SK-N-SH (cell line): ENCODE results near the gene VAMP3.
A peak's percentile ranks its signal among the peaks of the same experiment; 100 is the strongest.

Source experiments
- CHD2 ChIP-seq: fragments of 150-350 bp; IDR thresholded peaks from 2 replicates; pipeline ENCODE4 v1.6.1; 2018; ENCODE audit warnings: low read length; ENCODE audit not compliant: partially characterized antibody
- EP300 ChIP-seq, 2 experiments: IDR thresholded peaks; 2 replicates each; pipeline versions ENCODE4 v1.4.0 to v1.6.1; 2012; ENCODE audit warnings: borderline replicate concordance in 1 of 2, low read depth in 1 of 2, low read length in 1 of 2
- FOSL2 ChIP-seq: IDR thresholded peaks from 2 replicates; pipeline ENCODE4 v1.4.0; 2012; ENCODE audit warnings: low read depth, mild to moderate bottlenecking, moderate library complexity, borderline replicate concordance
- FOXM1 ChIP-seq: IDR thresholded peaks from 2 replicates; pipeline ENCODE4 v1.4.0; 2012; ENCODE audit warnings: low read depth, mild to moderate bottlenecking
- GATA2 ChIP-seq: sonication (generic); formaldehyde crosslinking; IDR thresholded peaks from 2 replicates; pipeline ENCODE4 v1.5.0; 2020; ENCODE audit warnings: mild to moderate bottlenecking, missing genetic modification reagents
- NFIC ChIP-seq: IDR thresholded peaks from 2 replicates; pipeline ENCODE4 v1.4.0; 2012; ENCODE audit warnings: borderline replicate concordance
- POLR2AphosphoS5 ChIP-seq: IDR thresholded peaks from 2 replicates; pipeline ENCODE4 v1.6.1; 2012; ENCODE audit warnings: low read depth, low read length
- RFX5 ChIP-seq: IDR thresholded peaks from 2 replicates; pipeline ENCODE4 v1.6.1; 2012; ENCODE audit warnings: mild to moderate bottlenecking, improper control_type of control experiment, low read length
- SIN3A ChIP-seq: IDR thresholded peaks from 2 replicates; pipeline ENCODE4 v1.6.1; 2012; ENCODE audit warnings: low read depth, mild to moderate bottlenecking, low read length, moderate library complexity, borderline replicate concordance
- SMC3 ChIP-seq: IDR thresholded peaks from 2 replicates; pipeline ENCODE4 v1.6.1; 2012; ENCODE audit warnings: low read depth, low read length, improper control_type of control experiment
- TF ChIP-seq, protein P1 (sequence below): fragments of 200-600 bp; sonication (generic); IDR thresholded peaks from 2 replicates; pipeline ENCODE4 v1.6.1; 2017; ENCODE audit warnings: antibody characterized with exemption, mild to moderate bottlenecking, moderate library complexity
- TF ChIP-seq, protein P2 (sequence below): IDR thresholded peaks from 2 replicates; pipeline ENCODE4; 2012
- TF ChIP-seq, protein P3 (sequence below): IDR thresholded peaks from 2 replicates; pipeline ENCODE4 v1.4.0; 2012; ENCODE audit warnings: low read depth, borderline replicate concordance

DNA sequence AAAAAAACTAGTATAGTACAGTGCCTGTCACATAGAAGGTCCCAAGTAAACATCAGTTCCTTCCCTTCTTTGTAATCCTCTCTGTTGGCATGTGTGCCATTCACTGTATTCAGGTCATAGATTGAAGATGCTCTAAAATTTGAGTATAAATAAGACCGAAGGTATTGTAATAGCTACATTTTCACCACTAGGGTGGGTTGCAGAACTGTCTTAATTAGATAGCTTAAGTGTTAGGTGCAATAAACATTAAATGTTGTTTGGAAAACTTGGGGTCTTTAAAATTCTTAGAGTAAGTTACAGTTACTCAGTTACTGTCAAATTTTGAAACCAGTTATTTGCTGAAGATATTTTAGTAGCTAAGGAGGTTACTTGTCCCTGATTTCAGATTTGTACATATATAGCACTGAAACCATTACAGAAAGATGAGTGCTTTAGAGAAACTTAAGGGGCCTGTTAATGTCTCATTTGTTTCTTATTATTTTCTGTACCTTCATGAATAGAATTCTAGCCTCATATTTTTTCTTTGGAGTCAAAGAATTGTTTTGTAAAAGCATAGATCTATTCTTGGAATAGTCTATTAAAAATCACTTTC is 37.3 kb downstream of the VAMP3 start:
- TF ChIP-seq FOSL2 (no peak), NFIC (no peak), GATA2 (CRISPR knock-in tag) (no peak), SMC3 (peak; percentile 41), FOXM1 (no peak), EP300 (IDR thresholded peaks at IDR 0.05; ENCODE audit: borderline replicate concordance in 1 of 2, low read depth in 1 of 2, low read length in 1 of 2) (no peak), RFX5 (no peak), POLR2AphosphoS5 (no peak), SIN3A (no peak), CHD2 (no peak)
- TF ChIP-seq, protein P1, sequence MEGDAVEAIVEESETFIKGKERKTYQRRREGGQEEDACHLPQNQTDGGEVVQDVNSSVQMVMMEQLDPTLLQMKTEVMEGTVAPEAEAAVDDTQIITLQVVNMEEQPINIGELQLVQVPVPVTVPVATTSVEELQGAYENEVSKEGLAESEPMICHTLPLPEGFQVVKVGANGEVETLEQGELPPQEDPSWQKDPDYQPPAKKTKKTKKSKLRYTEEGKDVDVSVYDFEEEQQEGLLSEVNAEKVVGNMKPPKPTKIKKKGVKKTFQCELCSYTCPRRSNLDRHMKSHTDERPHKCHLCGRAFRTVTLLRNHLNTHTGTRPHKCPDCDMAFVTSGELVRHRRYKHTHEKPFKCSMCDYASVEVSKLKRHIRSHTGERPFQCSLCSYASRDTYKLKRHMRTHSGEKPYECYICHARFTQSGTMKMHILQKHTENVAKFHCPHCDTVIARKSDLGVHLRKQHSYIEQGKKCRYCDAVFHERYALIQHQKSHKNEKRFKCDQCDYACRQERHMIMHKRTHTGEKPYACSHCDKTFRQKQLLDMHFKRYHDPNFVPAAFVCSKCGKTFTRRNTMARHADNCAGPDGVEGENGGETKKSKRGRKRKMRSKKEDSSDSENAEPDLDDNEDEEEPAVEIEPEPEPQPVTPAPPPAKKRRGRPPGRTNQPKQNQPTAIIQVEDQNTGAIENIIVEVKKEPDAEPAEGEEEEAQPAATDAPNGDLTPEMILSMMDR, result peak; percentile 61
- TF ChIP-seq, protein P2, sequence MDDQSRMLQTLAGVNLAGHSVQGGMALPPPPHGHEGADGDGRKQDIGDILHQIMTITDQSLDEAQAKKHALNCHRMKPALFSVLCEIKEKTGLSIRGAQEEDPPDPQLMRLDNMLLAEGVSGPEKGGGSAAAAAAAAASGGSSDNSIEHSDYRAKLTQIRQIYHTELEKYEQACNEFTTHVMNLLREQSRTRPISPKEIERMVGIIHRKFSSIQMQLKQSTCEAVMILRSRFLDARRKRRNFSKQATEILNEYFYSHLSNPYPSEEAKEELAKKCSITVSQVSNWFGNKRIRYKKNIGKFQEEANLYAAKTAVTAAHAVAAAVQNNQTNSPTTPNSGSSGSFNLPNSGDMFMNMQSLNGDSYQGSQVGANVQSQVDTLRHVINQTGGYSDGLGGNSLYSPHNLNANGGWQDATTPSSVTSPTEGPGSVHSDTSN, result no peak
- TF ChIP-seq, protein P3, sequence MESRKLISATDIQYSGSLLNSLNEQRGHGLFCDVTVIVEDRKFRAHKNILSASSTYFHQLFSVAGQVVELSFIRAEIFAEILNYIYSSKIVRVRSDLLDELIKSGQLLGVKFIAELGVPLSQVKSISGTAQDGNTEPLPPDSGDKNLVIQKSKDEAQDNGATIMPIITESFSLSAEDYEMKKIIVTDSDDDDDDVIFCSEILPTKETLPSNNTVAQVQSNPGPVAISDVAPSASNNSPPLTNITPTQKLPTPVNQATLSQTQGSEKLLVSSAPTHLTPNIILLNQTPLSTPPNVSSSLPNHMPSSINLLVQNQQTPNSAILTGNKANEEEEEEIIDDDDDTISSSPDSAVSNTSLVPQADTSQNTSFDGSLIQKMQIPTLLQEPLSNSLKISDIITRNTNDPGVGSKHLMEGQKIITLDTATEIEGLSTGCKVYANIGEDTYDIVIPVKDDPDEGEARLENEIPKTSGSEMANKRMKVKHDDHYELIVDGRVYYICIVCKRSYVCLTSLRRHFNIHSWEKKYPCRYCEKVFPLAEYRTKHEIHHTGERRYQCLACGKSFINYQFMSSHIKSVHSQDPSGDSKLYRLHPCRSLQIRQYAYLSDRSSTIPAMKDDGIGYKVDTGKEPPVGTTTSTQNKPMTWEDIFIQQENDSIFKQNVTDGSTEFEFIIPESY, result no peak
